Liver (tissue), 9 donors: ENCODE measurements around the gene BCL3. TPM values are rescaled to one million over a fixed set of nuclear protein-coding genes. Genes with fewer than 3 reads are reported as not detected.

ENCODE experiments used
- DNase-seq: peaks from one replicate; pipeline ENCODE4 v3.0.0-alpha.2; 2017; ENCODE audit warnings: low spot score
- H3K27ac ChIP-seq, 2 donors: one replicate each; pipeline ENCODE4 v1.7.0; 2013; ENCODE audit warnings: inconsistent platforms in 2 of 2, low read length in 2 of 2, control low read depth in 1 of 2, low read depth in 1 of 2, mild to moderate bottlenecking in 1 of 2
- H3K27me3 ChIP-seq, 4 donors: one replicate each; pipeline versions ENCODE4 v1.6.1 to v1.7.0; 2013; ENCODE audit warnings: low read length in 3 of 4, inconsistent platforms in 1 of 4, mild to moderate bottlenecking in 1 of 4, moderate library complexity in 1 of 4; ENCODE audit not compliant: control insufficient read depth in 4 of 4, insufficient read depth in 4 of 4
- H3K36me3 ChIP-seq, 4 donors: one replicate each; pipeline versions ENCODE4 v1.6.1 to v1.7.0; 2013; ENCODE audit warnings: low read length in 3 of 4, mild to moderate bottlenecking in 3 of 4, low read depth in 1 of 4, moderate library complexity in 1 of 4; ENCODE audit not compliant: control insufficient read depth in 4 of 4, insufficient read depth in 3 of 4
- H3K4me1 ChIP-seq, 4 donors: one replicate each; pipeline versions ENCODE4 v1.6.1 to v1.7.0; 2013; ENCODE audit warnings: low read length in 3 of 4, mild to moderate bottlenecking in 3 of 4, moderate library complexity in 1 of 4; ENCODE audit not compliant: control insufficient read depth in 4 of 4, insufficient read depth in 4 of 4
- H3K4me3 ChIP-seq, 3 donors: one replicate each; pipeline versions ENCODE4 v1.6.1 to v1.7.0; 2013; ENCODE audit warnings: low read length in 3 of 3, control low read depth in 1 of 3, low read depth in 1 of 3, mild to moderate bottlenecking in 1 of 3
- H3K9ac ChIP-seq, 2 donors: one replicate each; pipeline ENCODE4 v1.7.0; 2013; ENCODE audit warnings: low read length in 2 of 2, mild to moderate bottlenecking in 2 of 2, moderate library complexity in 2 of 2, control low read depth in 1 of 2, low read depth in 1 of 2
- H3K9me3 ChIP-seq, 4 donors: one replicate each; pipeline versions ENCODE4 v1.6.1 to v1.7.0; 2013; ENCODE audit warnings: low read length in 3 of 4; ENCODE audit not compliant: control insufficient read depth in 4 of 4
- CTCF ChIP-seq: fragments of 150-350 bp; IDR thresholded peaks from 2 replicates; pipeline ENCODE4 v1.5.1; 2017; ENCODE audit warnings: improper control_type of control experiment, low read depth, low read length; ENCODE audit not compliant: missing input control
- EGR1 ChIP-seq, 2 donors: IDR thresholded peaks; 2 replicates each; pipeline ENCODE4 v1.6.1; 2016 to 2018; ENCODE audit warnings: antibody characterized with exemption in 2 of 2, low read depth in 2 of 2
- FOXA1 ChIP-seq: IDR thresholded peaks from 2 replicates; pipeline ENCODE4 v1.6.1; 2016; ENCODE audit warnings: antibody characterized with exemption
- FOXA2 ChIP-seq: IDR thresholded peaks from 2 replicates; pipeline ENCODE4 v1.6.1; 2016; ENCODE audit warnings: antibody characterized with exemption
- GABPA ChIP-seq, 2 donors: IDR thresholded peaks in 1 of 2; conservative IDR thresholded peaks in 1 of 2; 2 replicates each; pipeline ENCODE4 v1.6.1; 2016; ENCODE audit warnings: antibody characterized with exemption in 2 of 2, mild to moderate bottlenecking in 1 of 2, moderate library complexity in 1 of 2
- HNF4A ChIP-seq, 2 donors: conservative IDR thresholded peaks; 2 replicates each; pipeline ENCODE4 v1.6.1; 2016; ENCODE audit warnings: antibody characterized with exemption in 2 of 2, mild to moderate bottlenecking in 2 of 2
- JUND ChIP-seq, 2 donors: IDR thresholded peaks; 2 replicates each; pipeline ENCODE4 v1.6.1; 2016; ENCODE audit warnings: antibody characterized with exemption in 2 of 2
- MAX ChIP-seq: IDR thresholded peaks from 2 replicates; pipeline ENCODE4 v1.6.1; 2016; ENCODE audit warnings: antibody characterized with exemption
- RAD21 ChIP-seq, 2 donors: IDR thresholded peaks; 2 replicates each; pipeline ENCODE4 v1.6.1; 2016; ENCODE audit warnings: antibody characterized with exemption in 2 of 2, mild to moderate bottlenecking in 2 of 2
- REST ChIP-seq: IDR thresholded peaks from 2 replicates; pipeline ENCODE4 v1.6.1; 2016; ENCODE audit warnings: antibody characterized with exemption, mild to moderate bottlenecking
- RXRA ChIP-seq, 2 donors: IDR thresholded peaks; 2 replicates each; pipeline ENCODE4 v1.6.1; 2017 to 2018; ENCODE audit warnings: antibody characterized with exemption in 2 of 2, mild to moderate bottlenecking in 1 of 2
- SP1 ChIP-seq: IDR thresholded peaks from 2 replicates; pipeline ENCODE4 v1.6.1; 2018; ENCODE audit warnings: antibody characterized with exemption, mild to moderate bottlenecking
- TAF1 ChIP-seq: conservative IDR thresholded peaks from 2 replicates; pipeline ENCODE4 v1.6.1; 2016; ENCODE audit warnings: antibody characterized with exemption, mild to moderate bottlenecking
- YY1 ChIP-seq: IDR thresholded peaks from 2 replicates; pipeline ENCODE4 v1.6.1; 2016; ENCODE audit warnings: antibody characterized with exemption, mild to moderate bottlenecking
- ZBTB33 ChIP-seq: IDR thresholded peaks from 2 replicates; pipeline ENCODE4 v1.6.1; 2016; ENCODE audit warnings: antibody characterized with exemption
- WGBS: extraction: QIAGEN DNeasy Blood & Tissue Kit; methylation state at CpG from one replicate; pipeline ENCODE4 v1.1.7; 2013; 5-methylcytosine and 5-hydroxymethylcytosine counted together
- polyA plus RNA-seq, 2 donors: library from polyadenylated mRNA; stranded (reverse) in 1 of 2; unstranded in 1 of 2; fragments of 200-250 nt in 1 of 2; fragments of >200 nt in 1 of 2; fragmentation: Nextera tagmentation in 1 of 2; extraction: Ambion mirVana in 1 of 2; gene quantifications; one replicate each; pipeline versions ENCODE4 v1.2.1 to v1.2.3, GENCODE V29; 2013 to 2015
- total RNA-seq, 2 donors: library from RNA; depleted of rRNA; stranded (reverse); fragments of >200 nt; gene quantifications; one replicate each; pipeline ENCODE4 v1.2.3, GENCODE V29; 2014
- donor health status: healthy.
- donor health status: healthy.
- donor health status: healthy.
- donor health status: healthy.
- donor health status: healthy.

The BCL3 gene
- total and polyA plus RNA-seq, 4 donors: 4.5 to 63.6 (median 19.7) TPM

GRCh38 chr19:44782729-44783128 is 34.2 kb downstream of the BCL3 start:
- WGBS: 94% methylated on average over 5 of the region's 5 CpGs
- H3K27ac ChIP-seq: no peak overlapping the region

GRCh38 chr19:44783545-44783944 is 35.0 kb downstream of the BCL3 start:
- H3K4me3 ChIP-seq: no peak overlapping the region
- H3K27ac ChIP-seq: no peak overlapping the region
- WGBS: 96% methylated on average over 4 of the region's 4 CpGs
- H3K9me3 ChIP-seq: no peaks in the 10 kb centered on the region
- peaks cover 0 to 11% (median 4%) of the 10 kb centered on the region in 4 donors for H3K36me3 ChIP-seq
- DNase-seq: no peak
- no peaks in the 10 kb centered on the region for H3K27me3 ChIP-seq
- peaks cover 0 to 7% (median 4%) of the 10 kb centered on the region in 4 donors for H3K4me1 ChIP-seq
- no peak overlapping the region for H3K9ac ChIP-seq
- TF ChIP-seq RXRA (IDR thresholded peaks at IDR 0.05): no peak
- TF ChIP-seq TAF1: no peak
- no peak for TF ChIP-seq CTCF
- TF ChIP-seq ZBTB33: no peak
- TF ChIP-seq FOXA2: no peak
- no peak for TF ChIP-seq REST
- TF ChIP-seq EGR1 (IDR thresholded peaks at IDR 0.05; ENCODE audit: low read depth in 2 of 2): no peak
- no peak for TF ChIP-seq RAD21 (IDR thresholded peaks at IDR 0.05)
- no peak for TF ChIP-seq FOXA1
- no peak for TF ChIP-seq JUND (IDR thresholded peaks at IDR 0.05)
- TF ChIP-seq GABPA (IDR thresholded peaks at IDR 0.05 in 1 of 2, conservative IDR thresholded peaks at IDR 0.05 in 1 of 2): no peak
- no peak for TF ChIP-seq YY1
- no peak for TF ChIP-seq MAX

More at GRCh38 chr19:44782729-44783128, 34.2 kb downstream of the BCL3 start:
- H3K4me1 ChIP-seq: peaks cover 0 to 7% (median 4%) of the 10 kb centered on the region in 4 donors
- no peak for DNase-seq
- no peaks in the 10 kb centered on the region for H3K9me3 ChIP-seq
- H3K27me3 ChIP-seq: no peaks in the 10 kb centered on the region
- H3K4me3 ChIP-seq: no peak overlapping the region
- H3K9ac ChIP-seq: no peak overlapping the region
- TF ChIP-seq JUND (IDR thresholded peaks at IDR 0.05) (no peak), EGR1 (IDR thresholded peaks at IDR 0.05; ENCODE audit: low read depth in 2 of 2) (no peak), MAX (no peak), SP1 (no peak), FOXA2 (no peak), REST (no peak), HNF4A (conservative IDR thresholded peaks at IDR 0.05) (no peak), TAF1 (no peak), FOXA1 (no peak), GABPA (IDR thresholded peaks at IDR 0.05 in 1 of 2, conservative IDR thresholded peaks at IDR 0.05 in 1 of 2) (no peak)
- peaks cover 0 to 10% (median 4%) of the 10 kb centered on the region in 4 donors for H3K36me3 ChIP-seq
